GM21367 (cell line): ENCODE results near the gene PTGS1.

Experiments used
- ATAC-seq: cut with Tn5 transposase; IDR thresholded peaks from one replicate; pipeline ENCODE4 v1.9.1; 2021; ENCODE audit not compliant: unreplicated experiment

The PTGS1 gene

GRCh38 chr9:122372856-122373845 is 2.3 kb downstream of the PTGS1 start:
- ATAC-seq, result no peak

- ATAC-seq, result no peak
These were observed 4.1 kb downstream of the PTGS1 start for GRCh38 chr9:122374885-122375420.

GRCh38 chr9:122376796-122377195 is 6.0 kb downstream of the PTGS1 start:
- ATAC-seq, result no peak

GRCh38 chr9:122377241-122378164 is 6.7 kb downstream of the PTGS1 start:
- no peak for ATAC-seq

GRCh38 chr9:122378236-122378635 is 7.4 kb downstream of the PTGS1 start:
- ATAC-seq, result no peak

GRCh38 chr9:122379340-122379739 is 8.5 kb downstream of the PTGS1 start:
- ATAC-seq, result no peak

GRCh38 chr9:122380293-122380692 is 9.5 kb downstream of the PTGS1 start:
- ATAC-seq, result no peak

- no peak for ATAC-seq
These were observed 10.6 kb downstream of the PTGS1 start for GRCh38 chr9:122381206-122381950.

- no peak for ATAC-seq
These were observed 12.4 kb downstream of the PTGS1 start for GRCh38 chr9:122382901-122383850.

GRCh38 chr9:122383992-122384461 is 13.2 kb downstream of the PTGS1 start:
- ATAC-seq, result no peak

- no peak for ATAC-seq
These were observed 15.6 kb downstream of the PTGS1 start for GRCh38 chr9:122386311-122386872.

- ATAC-seq, result no peak
These were observed 16.7 kb downstream of the PTGS1 start for GRCh38 chr9:122387536-122387935.

GRCh38 chr9:122389195-122389594 is 18.4 kb downstream of the PTGS1 start:
- no peak for ATAC-seq

- ATAC-seq, result peak; percentile 47
These were observed 19.1 kb downstream of the PTGS1 start for GRCh38 chr9:122389799-122390481.

GRCh38 chr9:122392284-122392683 is 21.5 kb downstream of the PTGS1 start:
- ATAC-seq, result no peak

GRCh38 chr9:122392714-122393113 is 21.9 kb downstream of the PTGS1 start:
- ATAC-seq, result no peak

- ATAC-seq, result no peak
These were observed 22.6 kb downstream of the PTGS1 start for GRCh38 chr9:122393284-122393983.
